Naive thymus-derived CD8-positive, alpha-beta T cell (primary cell): ENCODE results near the gene CHST11. TPM values are rescaled to one million over a fixed set of nuclear protein-coding genes. Genes with fewer than 3 reads are reported as not detected.
A peak's percentile ranks its signal among the peaks of the same experiment; 100 is the strongest.

ENCODE experiments used
- ATAC-seq, 2 donors: fragments of 150-1000 bp; cut with Tn5 transposase in 1 of 2; sonication (Bioruptor Pico), chemical (Tn5 transposase) in 1 of 2; 1 replicate in 1 of 2; 2 replicates in 1 of 2; pipeline ENCODE4 v1.10.0; 2021; ENCODE audit warnings: mild to moderate bottlenecking in 2 of 2, moderate library complexity in 2 of 2
- POLR2A ChIA-PET: fragments of 350-600 bp; sonication (Branson Sonifier 250); formaldehyde crosslinking; loops from one replicate; lab custom pipeline; 2021; ENCODE audit warnings: antibody characterized with exemption; lab: Charles Lee
- DNase-seq, 10 donors: peaks; one replicate each; pipeline versions ENCODE4 v3.0.0 to v3.0.0-alpha.2; 2020 to 2022
- H3K27ac Mint-ChIP-seq, 10 donors: one replicate each; pipeline ENCODE4 v1.8.0; 2020 to 2022; ENCODE audit warnings: mild to moderate bottlenecking in 10 of 10, mixed read lengths in 10 of 10, moderate library complexity in 4 of 10, inconsistent platforms in 1 of 10
- H3K27me3 Mint-ChIP-seq, 5 donors: one replicate each; pipeline ENCODE4 v1.8.0; 2021 to 2022; ENCODE audit warnings: mixed read lengths in 5 of 5
- H3K36me3 Mint-ChIP-seq, 3 donors: one replicate each; pipeline ENCODE4 v1.8.0; 2020 to 2022; ENCODE audit warnings: mixed read lengths in 3 of 3, mild to moderate bottlenecking in 2 of 3, inconsistent platforms in 1 of 3
- H3K4me1 Mint-ChIP-seq, 4 donors: one replicate each; pipeline ENCODE4 v1.8.0; 2021 to 2022; ENCODE audit warnings: mixed read lengths in 4 of 4
- H3K4me3 Mint-ChIP-seq, 10 donors: one replicate each; pipeline ENCODE4 v1.8.0; 2020 to 2022; ENCODE audit warnings: mild to moderate bottlenecking in 10 of 10, mixed read lengths in 10 of 10, moderate library complexity in 6 of 10, inconsistent platforms in 1 of 10
- H3K9me3 Mint-ChIP-seq, 9 donors: one replicate each; pipeline ENCODE4 v1.8.0; 2020 to 2022; ENCODE audit warnings: mixed read lengths in 9 of 9, mild to moderate bottlenecking in 3 of 9, inconsistent platforms in 1 of 9, moderate library complexity in 1 of 9
- polyA plus RNA-seq, 3 donors: library from polyadenylated mRNA; unstranded; fragments of 300-500 nt; fragmentation: Illumina TruSeq; gene quantifications; one replicate each; pipeline ENCODE4 v1.2.3, GENCODE V29; 2021
- total RNA-seq, 8 experiments: library from RNA in 2 of 8; stranded (reverse) in 2 of 8; gene quantifications; one replicate each; pipeline ENCODE4 v1.2.3 and lab custom pipeline; 2021 to 2026

The CHST11 gene
- total and polyA plus RNA-seq, 5 experiments from 2014 or later: 23.1 to 35.6 (median 26.8) TPM

- no peak overlapping the region for H3K4me3 Mint-ChIP-seq
- H3K36me3 Mint-ChIP-seq: peaks cover 0 to 5% (median 0%) of the 10 kb centered on the region in 3 donors
- H3K27me3 Mint-ChIP-seq: no peaks in the 10 kb centered on the region
- POLR2A ChIA-PET: interaction anchor here (1.0 kb wide), 1 partner anchor 18 kb away, joined by 3 read pairs; no protein-coding TSS in a partner anchor
- DNase-seq: no peak
- ATAC-seq: no peak
- H3K27ac Mint-ChIP-seq: peak overlapping the region in 4 of 10 donors; percentile 15 to 78 (median 58)
- no peaks in the 10 kb centered on the region for H3K9me3 Mint-ChIP-seq
- H3K4me1 Mint-ChIP-seq: peaks cover 17 to 59% (median 27%) of the 10 kb centered on the region in 4 donors
These were observed 271.1 kb downstream of the CHST11 start for GRCh38 chr12:104727726-104728465.

GRCh38 chr12:104729091-104729490 is 272.3 kb downstream of the CHST11 start:
- peaks cover 14 to 56% (median 25%) of the 10 kb centered on the region in 4 donors for H3K4me1 Mint-ChIP-seq
- POLR2A ChIA-PET: no interaction called here
- no peak for DNase-seq

GRCh38 chr12:104729610-104730446 is 273.1 kb downstream of the CHST11 start:
- Mint-ChIP-seq H3K9me3 (no peaks in the 10 kb centered on the region), H3K4me1 (peaks cover 19 to 61% (median 30%) of the 10 kb centered on the region in 4 donors), H3K27ac (peak overlapping the region in 5 of 10 donors; percentile 10 to 77 (median 51)), H3K27me3 (no peaks in the 10 kb centered on the region), H3K4me3 (peak overlapping the region in 1 of 10 donors; percentile 59), H3K36me3 (peaks cover 0 to 5% (median 0%) of the 10 kb centered on the region in 3 donors)
- POLR2A ChIA-PET: no interaction called here
- DNase-seq: no peak
- no peak for ATAC-seq

More at GRCh38 chr12:104729091-104729490, 272.3 kb downstream of the CHST11 start:
- peaks cover 0 to 5% (median 0%) of the 10 kb centered on the region in 3 donors for H3K36me3 Mint-ChIP-seq
- no peak for ATAC-seq
- no peaks in the 10 kb centered on the region for H3K27me3 Mint-ChIP-seq
- H3K9me3 Mint-ChIP-seq: no peaks in the 10 kb centered on the region
- no peak overlapping the region for H3K4me3 Mint-ChIP-seq
- no peak overlapping the region for H3K27ac Mint-ChIP-seq

GRCh38 chr12:104730763-104731162 is 274.0 kb downstream of the CHST11 start:
- POLR2A ChIA-PET: interaction anchor here (1.0 kb wide), 1 partner anchor 10 kb away, joined by 4 read pairs; no protein-coding TSS in a partner anchor
- H3K4me1 Mint-ChIP-seq: peaks cover 28 to 65% (median 39%) of the 10 kb centered on the region in 4 donors
- no peak overlapping the region for H3K4me3 Mint-ChIP-seq
- DNase-seq (no peak), ATAC-seq (no peak)
- no peaks in the 10 kb centered on the region for H3K9me3 Mint-ChIP-seq
- H3K27me3 Mint-ChIP-seq: no peaks in the 10 kb centered on the region
- peak overlapping the region in 2 of 10 donors; percentile 57 to 66 for H3K27ac Mint-ChIP-seq
- H3K36me3 Mint-ChIP-seq: peaks cover 0 to 5% (median 0%) of the 10 kb centered on the region in 3 donors

GRCh38 chr12:104733717-104734175 is 277.0 kb downstream of the CHST11 start:
- H3K27ac Mint-ChIP-seq: peak overlapping the region in 2 of 10 donors; percentile 13 to 58
- no peak for DNase-seq

GRCh38 chr12:104734541-104735095 is 277.9 kb downstream of the CHST11 start:
- ATAC-seq (no peak), DNase-seq (no peak)
- no peak overlapping the region for H3K4me3 Mint-ChIP-seq
- H3K4me1 Mint-ChIP-seq: peaks cover 37 to 74% (median 71%) of the 10 kb centered on the region in 4 donors
- H3K36me3 Mint-ChIP-seq: peaks cover 0 to 2% (median 0%) of the 10 kb centered on the region in 3 donors
- no peaks in the 10 kb centered on the region for H3K9me3 Mint-ChIP-seq
- peak overlapping the region in 7 of 10 donors; percentile 6 to 84 (median 43) for H3K27ac Mint-ChIP-seq
- POLR2A ChIA-PET: interaction anchor here (0.6 kb wide), 1 partner anchor 716 kb away, joined by 3 read pairs; no protein-coding TSS in a partner anchor
- no peaks in the 10 kb centered on the region for H3K27me3 Mint-ChIP-seq

More at GRCh38 chr12:104733717-104734175, 277.0 kb downstream of the CHST11 start:
- H3K27me3 Mint-ChIP-seq: no peaks in the 10 kb centered on the region
- POLR2A ChIA-PET: no interaction called here
- H3K36me3 Mint-ChIP-seq: peaks cover 0 to 2% (median 0%) of the 10 kb centered on the region in 3 donors
- peak in 1 of 2 donors; percentile 51 for ATAC-seq
- no peaks in the 10 kb centered on the region for H3K9me3 Mint-ChIP-seq
- H3K4me1 Mint-ChIP-seq: peaks cover 35 to 74% (median 69%) of the 10 kb centered on the region in 4 donors
- no peak overlapping the region for H3K4me3 Mint-ChIP-seq

- Mint-ChIP-seq H3K36me3 (peaks cover 0 to 2% (median 0%) of the 10 kb centered on the region in 3 donors), H3K27ac (peak overlapping the region in 4 of 10 donors; percentile 42 to 84 (median 60)), H3K4me3 (no peak overlapping the region), H3K4me1 (peaks cover 38 to 81% (median 73%) of the 10 kb centered on the region in 4 donors), H3K9me3 (no peaks in the 10 kb centered on the region), H3K27me3 (no peaks in the 10 kb centered on the region)
- DNase-seq: no peak
- no peak for ATAC-seq
- POLR2A ChIA-PET: no interaction called here
These were observed 279.1 kb downstream of the CHST11 start for GRCh38 chr12:104735801-104736200.

- peak overlapping the region in 6 of 10 donors; percentile 16 to 84 (median 66) for H3K27ac Mint-ChIP-seq
- no peaks in the 10 kb centered on the region for H3K36me3 Mint-ChIP-seq
- H3K9me3 Mint-ChIP-seq: no peaks in the 10 kb centered on the region
- H3K27me3 Mint-ChIP-seq: no peaks in the 10 kb centered on the region
- no peak overlapping the region for H3K4me3 Mint-ChIP-seq
- ATAC-seq (no peak), DNase-seq (no peak)
- peaks cover 38 to 82% (median 77%) of the 10 kb centered on the region in 4 donors for H3K4me1 Mint-ChIP-seq
- POLR2A ChIA-PET: no interaction called here
These were observed 279.6 kb downstream of the CHST11 start for GRCh38 chr12:104736307-104736706.

- Mint-ChIP-seq H3K36me3 (peaks cover 0 to 2% (median 0%) of the 10 kb centered on the region in 3 donors), H3K27me3 (no peaks in the 10 kb centered on the region), H3K9me3 (no peaks in the 10 kb centered on the region), H3K4me1 (peaks cover 38 to 90% (median 81%) of the 10 kb centered on the region in 4 donors), H3K27ac (peak overlapping the region in 8 of 10 donors; percentile 36 to 82 (median 62)), H3K4me3 (peak overlapping the region in 1 of 10 donors; percentile 4)
- DNase-seq (no peak), ATAC-seq (no peak)
- POLR2A ChIA-PET: no interaction called here
These were observed 280.4 kb downstream of the CHST11 start for GRCh38 chr12:104737113-104737512.

- H3K4me1 Mint-ChIP-seq: peaks cover 38 to 92% (median 81%) of the 10 kb centered on the region in 4 donors
- DNase-seq: no peak
- no peaks in the 10 kb centered on the region for H3K27me3 Mint-ChIP-seq
- POLR2A ChIA-PET: interaction anchor here (0.9 kb wide), 1 partner anchor 43 kb away, joined by 3 read pairs; no protein-coding TSS in a partner anchor
- H3K27ac Mint-ChIP-seq: peak overlapping the region; percentile 37 to 84 (median 65)
- H3K9me3 Mint-ChIP-seq: no peaks in the 10 kb centered on the region
- peak overlapping the region in 2 of 10 donors; percentile 19 to 20 for H3K4me3 Mint-ChIP-seq
- peaks cover 0 to 2% (median 0%) of the 10 kb centered on the region in 3 donors for H3K36me3 Mint-ChIP-seq
- ATAC-seq: no peak
These were observed 281.1 kb downstream of the CHST11 start for GRCh38 chr12:104737791-104738301.

- POLR2A ChIA-PET: interaction anchor here (0.9 kb wide), 1 partner anchor 43 kb away, joined by 3 read pairs; no protein-coding TSS in a partner anchor
- Mint-ChIP-seq H3K36me3 (peaks cover 0 to 5% (median 0%) of the 10 kb centered on the region in 3 donors), H3K27ac (peak overlapping the region in 6 of 10 donors; percentile 42 to 84 (median 68)), H3K4me3 (peak overlapping the region in 3 of 10 donors; percentile 15 to 24 (median 20)), H3K4me1 (peaks cover 40 to 92% (median 78%) of the 10 kb centered on the region in 4 donors), H3K9me3 (no peaks in the 10 kb centered on the region), H3K27me3 (no peaks in the 10 kb centered on the region)
- no peak for ATAC-seq
- no peak for DNase-seq
These were observed 281.6 kb downstream of the CHST11 start for GRCh38 chr12:104738331-104738730.
